VCaP (cell line): ENCODE data around the gene TPI1.
A peak's percentile ranks its signal among the peaks of the same experiment; 100 is the strongest.

Experiments
- H3K27ac ChIP-seq: fragments of 450-650 bp; 2 replicates; pipeline ENCODE4 v1.5.1; 2017
- TF ChIP-seq, protein P1 (sequence below): fragments of 450-650 bp; conservative IDR thresholded peaks from 2 replicates; pipeline ENCODE4 v1.5.1; 2017; ENCODE audit warnings: mild to moderate bottlenecking, moderate library complexity

The TPI1 gene

DNA sequence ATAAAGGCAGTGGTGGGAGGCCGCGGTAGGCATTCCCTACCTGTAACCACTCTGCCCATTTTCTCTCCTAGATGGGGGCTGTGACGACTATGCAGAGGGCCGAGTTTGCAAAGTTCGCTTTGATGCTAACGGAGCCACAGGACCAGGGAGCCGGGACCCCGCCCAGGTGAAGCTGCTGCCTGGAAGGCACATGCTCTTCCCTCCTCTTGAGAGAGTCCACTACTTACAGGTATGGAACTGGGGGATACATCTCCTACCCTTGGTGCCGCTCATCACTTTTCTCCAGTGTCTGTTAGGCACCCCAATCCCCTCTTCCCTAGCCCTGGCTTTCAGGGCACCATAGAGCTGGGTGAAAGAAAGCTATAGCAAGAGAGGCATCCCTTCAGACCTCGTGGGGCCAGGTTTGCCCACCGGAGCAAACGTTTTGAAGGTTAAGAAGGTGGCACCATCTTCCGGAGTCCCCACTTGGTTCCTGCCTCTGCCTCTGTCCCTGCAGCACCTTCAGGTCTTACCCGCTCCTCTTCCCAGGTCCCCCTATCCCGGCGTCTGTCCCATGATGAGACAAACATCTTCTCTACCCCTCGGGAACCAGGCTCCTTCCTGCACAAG, 41.1 kb upstream of the TPI1 start:
- TF ChIP-seq, protein P1, sequence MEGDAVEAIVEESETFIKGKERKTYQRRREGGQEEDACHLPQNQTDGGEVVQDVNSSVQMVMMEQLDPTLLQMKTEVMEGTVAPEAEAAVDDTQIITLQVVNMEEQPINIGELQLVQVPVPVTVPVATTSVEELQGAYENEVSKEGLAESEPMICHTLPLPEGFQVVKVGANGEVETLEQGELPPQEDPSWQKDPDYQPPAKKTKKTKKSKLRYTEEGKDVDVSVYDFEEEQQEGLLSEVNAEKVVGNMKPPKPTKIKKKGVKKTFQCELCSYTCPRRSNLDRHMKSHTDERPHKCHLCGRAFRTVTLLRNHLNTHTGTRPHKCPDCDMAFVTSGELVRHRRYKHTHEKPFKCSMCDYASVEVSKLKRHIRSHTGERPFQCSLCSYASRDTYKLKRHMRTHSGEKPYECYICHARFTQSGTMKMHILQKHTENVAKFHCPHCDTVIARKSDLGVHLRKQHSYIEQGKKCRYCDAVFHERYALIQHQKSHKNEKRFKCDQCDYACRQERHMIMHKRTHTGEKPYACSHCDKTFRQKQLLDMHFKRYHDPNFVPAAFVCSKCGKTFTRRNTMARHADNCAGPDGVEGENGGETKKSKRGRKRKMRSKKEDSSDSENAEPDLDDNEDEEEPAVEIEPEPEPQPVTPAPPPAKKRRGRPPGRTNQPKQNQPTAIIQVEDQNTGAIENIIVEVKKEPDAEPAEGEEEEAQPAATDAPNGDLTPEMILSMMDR, result no peak
- no peak overlapping the region; the same call in 1 of the 2 replicates for H3K27ac ChIP-seq

DNA sequence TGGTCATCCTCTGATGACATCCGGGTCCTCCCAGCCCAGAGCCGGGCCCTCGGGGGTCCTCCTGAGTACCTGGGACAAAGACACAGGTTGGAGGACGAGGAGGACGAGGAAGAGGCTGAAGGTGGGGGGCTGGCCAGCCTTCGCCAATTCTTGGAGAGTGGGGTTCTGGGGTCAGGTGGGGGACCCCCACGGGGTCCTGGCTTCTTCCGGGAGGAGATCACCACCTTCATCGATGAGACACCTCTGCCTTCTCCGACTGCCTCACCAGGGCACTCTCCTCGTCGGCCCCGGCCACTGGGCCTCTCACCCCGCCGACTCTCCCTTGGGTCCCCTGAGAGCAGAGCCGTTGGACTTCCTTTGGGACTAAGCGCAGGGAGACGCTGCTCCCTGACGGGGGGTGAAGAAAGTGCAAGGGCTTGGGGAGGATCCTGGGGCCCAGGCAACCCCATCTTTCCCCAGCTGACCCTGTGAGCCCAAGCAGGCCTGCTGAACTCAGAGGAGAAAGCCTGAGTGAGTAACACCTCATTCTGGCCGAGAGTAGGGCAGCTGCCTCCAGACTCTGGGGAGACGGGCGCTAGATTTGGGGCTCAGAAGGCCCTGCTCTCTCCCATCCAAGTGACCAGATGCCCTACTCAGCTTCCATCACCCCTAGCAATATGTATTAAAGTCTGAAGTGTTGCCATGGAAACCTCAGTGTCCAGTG, 40.4 kb upstream of the TPI1 start:
- H3K27ac ChIP-seq, result peak overlapping the region; percentile 70
- TF ChIP-seq, protein P1, result no peak

DNA sequence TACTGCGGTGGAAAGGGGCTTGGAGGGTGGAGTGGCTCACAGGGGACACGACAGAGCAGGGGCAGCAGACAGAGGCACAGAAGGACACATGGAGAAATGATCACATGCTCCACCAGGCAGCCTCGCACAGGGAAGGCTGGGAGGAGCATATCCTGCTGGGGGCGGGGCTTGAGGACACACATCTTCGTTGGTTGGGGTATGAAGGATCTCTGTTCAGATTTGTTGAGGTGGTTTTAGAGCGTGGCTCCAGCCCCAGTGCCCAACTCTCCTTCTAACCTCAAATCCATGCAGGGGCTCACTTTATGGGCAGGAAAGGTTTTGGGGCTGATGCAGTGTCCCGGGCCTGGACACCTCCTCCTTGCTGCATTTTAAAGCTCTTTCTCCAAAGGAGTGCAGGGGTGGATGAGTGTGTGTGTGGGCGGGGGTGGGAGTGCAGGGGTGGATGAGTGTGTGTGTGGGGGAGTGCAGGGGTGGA, 39.9 kb upstream of the TPI1 start:
- TF ChIP-seq, protein P1, result no peak
- H3K27ac ChIP-seq, result peak overlapping the region; percentile 70

DNA sequence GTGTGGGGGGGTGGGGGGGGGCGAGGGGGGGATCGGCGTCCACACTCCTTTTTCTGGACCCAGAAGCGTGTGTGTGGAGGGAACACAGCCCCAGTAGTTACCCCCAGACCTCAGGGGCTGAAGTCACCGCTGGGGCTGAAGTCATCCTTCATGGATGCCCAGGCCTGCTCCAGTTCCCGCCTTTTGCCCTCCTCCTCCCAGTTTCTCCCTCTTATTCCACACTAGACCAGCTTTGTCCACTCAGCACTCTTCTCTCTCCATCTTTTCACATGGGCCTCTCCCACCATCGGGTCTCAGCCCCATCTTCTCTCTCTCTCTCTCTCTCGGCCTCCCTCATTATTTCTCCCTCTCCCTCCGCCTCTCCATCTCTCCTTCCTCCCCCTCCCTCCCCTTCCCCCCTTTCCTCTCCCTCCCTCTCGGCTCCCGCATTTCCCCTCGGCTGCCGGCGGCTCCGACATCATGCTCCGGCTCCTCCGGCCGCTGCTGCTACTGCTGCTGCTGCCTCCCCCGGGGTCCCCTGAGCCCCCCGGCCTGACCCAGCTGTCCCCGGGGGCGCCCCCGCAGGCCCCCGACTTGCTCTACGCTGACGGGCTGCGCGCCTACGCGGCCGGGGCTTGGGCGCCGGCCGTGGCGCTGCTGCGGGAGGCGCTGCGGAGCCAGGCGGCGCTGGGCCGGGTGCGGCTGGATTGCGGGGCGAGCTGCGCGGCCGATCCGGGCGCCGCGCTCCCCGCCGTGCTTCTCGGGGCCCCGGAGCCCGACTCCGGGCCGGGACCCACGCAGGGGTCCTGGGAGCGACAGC, 39.1 kb upstream of the TPI1 start, which contains the start of gene P3H3:
TSS of gene P3H3 (plus strand) at position 426 of the 799 bp plus-strand sequence. CDS start at position 460, 34 bp downstream.
- TF ChIP-seq, protein P1, result peak; percentile 61
- peak within 1 kb of the TSS; percentile 74 for H3K27ac ChIP-seq

DNA sequence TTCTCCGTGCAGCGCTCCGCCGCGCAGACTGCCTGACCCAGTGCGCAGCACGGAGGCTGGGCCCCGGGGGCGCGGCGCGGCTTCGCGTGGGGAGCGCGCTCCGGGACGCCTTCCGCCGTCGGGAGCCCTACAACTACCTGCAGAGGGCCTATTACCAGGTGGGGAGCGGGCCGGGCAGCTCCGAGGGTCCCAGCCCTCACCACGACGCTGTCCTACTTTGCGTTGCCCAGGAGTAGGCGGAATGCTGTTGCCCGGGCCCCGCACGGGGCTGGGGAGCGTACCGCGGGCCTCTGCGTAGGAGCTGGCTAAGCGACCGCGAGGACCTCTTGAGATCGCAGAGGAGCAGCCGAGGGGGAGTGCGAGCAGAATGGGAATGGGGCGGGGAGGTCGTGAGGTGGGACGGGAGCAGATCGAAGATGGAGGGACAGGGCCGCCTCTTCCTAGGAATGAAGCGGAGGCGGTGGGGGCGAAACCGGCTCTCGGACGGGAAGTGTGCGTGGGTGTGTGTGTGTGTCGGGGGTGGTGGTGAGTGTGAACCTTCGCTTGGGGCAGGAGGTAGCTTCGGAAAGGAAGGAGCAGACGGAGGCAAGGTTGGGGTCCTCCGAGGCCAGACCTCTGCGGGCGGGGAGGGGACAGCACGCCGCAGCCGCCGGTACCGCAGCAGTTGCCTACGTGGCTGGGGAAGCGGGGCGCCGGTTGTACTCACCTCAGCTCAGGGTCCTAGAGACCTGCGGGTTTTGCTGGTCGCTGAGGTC, 38.4 kb upstream of the TPI1 start:
- H3K27ac ChIP-seq, result peak overlapping the region; percentile 74; the same call in 1 of the 2 replicates
- TF ChIP-seq, protein P1, result peak; percentile 22

DNA sequence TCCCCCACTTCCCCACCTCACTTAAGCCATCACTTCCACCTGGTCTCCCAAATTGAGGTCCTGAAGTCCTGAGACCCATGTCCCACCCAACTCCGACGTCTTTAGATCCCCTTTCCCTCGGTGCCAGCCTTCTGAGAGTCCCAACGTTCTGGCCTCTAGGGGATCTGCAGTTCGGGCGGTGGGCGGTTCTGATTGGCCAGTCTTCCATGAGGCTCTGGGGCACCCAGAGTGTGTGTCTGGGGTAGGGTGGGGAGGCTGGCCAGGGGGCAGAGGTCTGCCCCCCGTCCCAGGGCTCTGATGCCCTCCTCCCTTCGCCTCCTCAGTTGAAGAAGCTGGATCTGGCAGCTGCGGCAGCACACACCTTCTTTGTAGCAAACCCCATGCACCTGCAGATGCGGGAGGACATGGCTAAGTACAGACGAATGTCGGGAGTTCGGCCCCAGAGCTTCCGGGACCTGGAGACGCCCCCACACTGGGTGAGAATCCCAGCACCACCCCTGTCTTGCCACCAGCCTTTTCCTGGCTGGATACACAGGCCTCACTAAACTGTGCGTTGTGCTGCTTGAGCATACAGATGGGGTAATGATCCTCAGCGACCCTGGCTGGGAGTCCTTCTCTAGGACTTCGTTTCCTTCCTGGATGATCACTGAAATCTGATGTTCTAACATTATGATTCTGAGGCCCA, 37.7 kb upstream of the TPI1 start:
- H3K27ac ChIP-seq, result no peak overlapping the region
- TF ChIP-seq, protein P1, result no peak
